ENCODE measurements around the gene SERPINA10.

GRCh38 chr14:94298130-94298529 lies 5.1 kb upstream of the SERPINA10 start:
- TF ChIP-seq CTCF (IDR thresholded peaks at IDR 0.05) (no peak), POLR2A (IDR thresholded peaks at IDR 0.05) (no peak)
